Stimulated activated CD8-positive, alpha-beta memory T cell treated with anti-CD3 and anti-CD28 coated beads, Interleukin-7, amount 100 ng/mL, for 48 hours (primary cell): Measurements from ENCODE around the gene ELL3.
"Not testable (repeated sequence)": the region's sequence is repeated elsewhere in the genome, so short reads cannot be mapped to it uniquely, and the experiment has no call there.

Experiments
- DNase-seq, 2 donors: peaks; one replicate each; pipeline ENCODE4 v3.0.0-alpha.2; 2020; ENCODE audit warnings: low read depth in 1 of 2; ENCODE audit errors: extremely low read depth in 1 of 2

Gene ELL3

GRCh38 chr15:43776718-43777266 is at the start of gene ELL3:
TSS of gene ELL3 (minus strand) at chr15:43776966. CDS start at chr15:43776901, 65 bp downstream.
- peak; percentile 54 to 59 for DNase-seq

GRCh38 chr15:43826029-43826507 is 49.3 kb upstream of the ELL3 start:
- no peak for DNase-seq

- not testable (repeated sequence) for DNase-seq
These were observed 48.5 kb upstream of the ELL3 start for GRCh38 chr15:43825305-43825704.

- DNase-seq = peak; percentile 71 to 93
These were observed 47.8 kb upstream of the ELL3 start, which contains the start of gene MFAP1 for GRCh38 chr15:43824302-43825246. TSS of gene MFAP1 (minus strand) at chr15:43824690. CDS start at chr15:43824569, 121 bp downstream.

GRCh38 chr15:43821505-43821904 is 44.7 kb upstream of the ELL3 start:
- no peak for DNase-seq

- DNase-seq = not testable (repeated sequence)
These were observed 38.3 kb upstream of the ELL3 start for GRCh38 chr15:43815064-43815463.

GRCh38 chr15:43808960-43809678 is 32.4 kb upstream of the ELL3 start:
- DNase-seq = no peak

GRCh38 chr15:43808435-43808950 is 31.7 kb upstream of the ELL3 start:
- no peak for DNase-seq

GRCh38 chr15:43802676-43803075 is 25.9 kb upstream of the ELL3 start:
- not testable (repeated sequence) for DNase-seq

- DNase-seq = peak; percentile 76 to 84
These were observed 23.7 kb upstream of the ELL3 start, which contains the start of gene HYPK for GRCh38 chr15:43800286-43801141. TSS of gene HYPK (plus strand) at chr15:43800599. CDS start at chr15:43800623, 24 bp downstream.

GRCh38 chr15:43799945-43800285 is 23.1 kb upstream of the ELL3 start, which contains the start of gene SERINC4:
TSS of gene SERINC4 (minus strand) at chr15:43800220. CDS start at chr15:43799986, 234 bp downstream.
- DNase-seq = no peak

GRCh38 chr15:43799209-43799944 is 22.6 kb upstream of the ELL3 start:
- no peak for DNase-seq

GRCh38 chr15:43796566-43796965 is 19.8 kb upstream of the ELL3 start:
- no peak for DNase-seq

- no peak for DNase-seq
These were observed 19.2 kb upstream of the ELL3 start for GRCh38 chr15:43795997-43796396.

- no peak for DNase-seq
These were observed 18.4 kb upstream of the ELL3 start for GRCh38 chr15:43795197-43795596.

- DNase-seq = no peak
These were observed 17.7 kb upstream of the ELL3 start for GRCh38 chr15:43794269-43795037.

GRCh38 chr15:43793647-43794046 is 16.9 kb upstream of the ELL3 start:
- DNase-seq = no peak

- DNase-seq = no peak
These were observed 16.2 kb upstream of the ELL3 start for GRCh38 chr15:43792761-43793476.
